NCI-H2081 treated with DMSO at 0.1 percent for 48 hours (cell line): ENCODE data around the gene CACNA1D.
"Not testable (repeated sequence)": the region's sequence is repeated elsewhere in the genome, so short reads cannot be mapped to it uniquely, and the experiment has no call there.

Experiments used
- DNase-seq: peaks from one replicate; lab custom pipeline; 2025; lab: John Stamatoyannopoulos, UW

The CACNA1D gene

GRCh38 chr3:53657651-53658050, 163.2 kb downstream of the CACNA1D start:
- DNase-seq, result no peak

GRCh38 chr3:53658613-53659193, 164.3 kb downstream of the CACNA1D start:
- DNase-seq, result no peak

GRCh38 chr3:53659996-53660395, 165.6 kb downstream of the CACNA1D start:
- DNase-seq, result no peak

- no peak for DNase-seq
Observed at GRCh38 chr3:53661480-53661879, 167.1 kb downstream of the CACNA1D start.

- not testable (repeated sequence) for DNase-seq
Observed at GRCh38 chr3:53664812-53665211, 170.4 kb downstream of the CACNA1D start.

GRCh38 chr3:53665608-53666425, 171.4 kb downstream of the CACNA1D start:
- DNase-seq, result no peak

- no peak for DNase-seq
Observed at GRCh38 chr3:53668872-53669271, 174.5 kb downstream of the CACNA1D start.

- DNase-seq, result no peak
Observed at GRCh38 chr3:53670721-53671120, 176.3 kb downstream of the CACNA1D start.

GRCh38 chr3:53671192-53671960, 177.0 kb downstream of the CACNA1D start:
- peak; percentile 29 for DNase-seq

GRCh38 chr3:53671961-53672299, 177.5 kb downstream of the CACNA1D start:
- no peak for DNase-seq

- DNase-seq, result no peak
Observed at GRCh38 chr3:53672981-53673380, 178.6 kb downstream of the CACNA1D start.

GRCh38 chr3:53673722-53674350, 179.4 kb downstream of the CACNA1D start:
- no peak for DNase-seq

GRCh38 chr3:53674582-53674981, 180.2 kb downstream of the CACNA1D start:
- DNase-seq, result no peak

GRCh38 chr3:53675022-53675697, 180.7 kb downstream of the CACNA1D start:
- no peak for DNase-seq

- DNase-seq, result no peak
Observed at GRCh38 chr3:53675942-53676341, 181.5 kb downstream of the CACNA1D start.

GRCh38 chr3:53677413-53677812, 183.0 kb downstream of the CACNA1D start:
- no peak for DNase-seq

- no peak for DNase-seq
Observed at GRCh38 chr3:53680028-53680427, 185.6 kb downstream of the CACNA1D start.

- DNase-seq, result no peak
Observed at GRCh38 chr3:53682807-53683206, 188.4 kb downstream of the CACNA1D start.

- DNase-seq, result no peak
Observed at GRCh38 chr3:53688066-53688465, 193.7 kb downstream of the CACNA1D start.

GRCh38 chr3:53688989-53689388, 194.6 kb downstream of the CACNA1D start:
- DNase-seq, result no peak

GRCh38 chr3:53689681-53690080, 195.3 kb downstream of the CACNA1D start:
- no peak for DNase-seq

- DNase-seq, result no peak
Observed at GRCh38 chr3:53690521-53690920, 196.1 kb downstream of the CACNA1D start.
